Effector CD4-positive, alpha-beta T cell (primary cell): ENCODE measurements around the gene TM9SF1.
"Not testable (repeated sequence)": the region's sequence is repeated elsewhere in the genome, so short reads cannot be mapped to it uniquely, and the experiment has no call there.

ENCODE experiments used
- DNase-seq: peaks from one replicate; pipeline ENCODE4 v3.0.0-alpha.2; 2020

TM9SF1 gene

DNA sequence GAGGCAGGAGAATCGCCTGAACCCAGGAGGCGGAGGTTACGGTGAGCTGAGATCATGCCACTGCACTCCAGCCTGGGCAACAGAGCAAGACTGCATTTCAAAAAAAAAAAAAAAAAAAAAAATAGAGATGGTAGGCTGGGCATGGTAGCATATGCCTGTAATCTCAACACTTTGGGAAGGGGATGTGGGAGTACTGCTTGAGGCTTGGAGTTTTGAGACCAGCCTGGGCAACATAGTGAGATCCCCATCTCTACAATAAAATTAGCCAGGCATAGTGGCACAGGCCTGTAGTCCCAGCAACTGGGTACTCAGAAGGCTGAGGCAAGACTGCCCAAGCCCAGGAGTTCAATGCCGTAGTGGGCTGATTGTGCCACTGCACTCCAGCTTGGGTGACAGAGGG lies 27.7 kb upstream of the TM9SF1 start:
- DNase-seq = not testable (repeated sequence)

DNA sequence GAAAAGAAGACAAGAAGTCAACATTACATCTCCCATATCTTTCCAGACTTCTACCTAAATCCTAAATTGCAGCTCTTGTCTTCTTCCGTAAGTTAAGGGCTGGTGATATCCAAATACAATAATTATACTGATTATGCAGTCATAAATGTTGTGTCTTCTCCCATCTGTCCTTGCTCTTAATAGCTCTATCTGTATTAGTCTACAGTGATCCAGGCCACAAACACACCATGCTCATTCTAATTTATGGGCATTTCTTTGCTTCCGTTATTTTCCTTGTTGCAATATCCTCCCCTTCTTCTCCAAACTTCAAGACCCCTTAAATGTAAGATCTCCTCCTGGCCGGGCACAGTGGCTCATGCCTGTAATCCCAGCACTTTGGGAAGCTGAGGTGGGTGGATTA lies 24.3 kb upstream of the TM9SF1 start:
- no peak for DNase-seq

DNA sequence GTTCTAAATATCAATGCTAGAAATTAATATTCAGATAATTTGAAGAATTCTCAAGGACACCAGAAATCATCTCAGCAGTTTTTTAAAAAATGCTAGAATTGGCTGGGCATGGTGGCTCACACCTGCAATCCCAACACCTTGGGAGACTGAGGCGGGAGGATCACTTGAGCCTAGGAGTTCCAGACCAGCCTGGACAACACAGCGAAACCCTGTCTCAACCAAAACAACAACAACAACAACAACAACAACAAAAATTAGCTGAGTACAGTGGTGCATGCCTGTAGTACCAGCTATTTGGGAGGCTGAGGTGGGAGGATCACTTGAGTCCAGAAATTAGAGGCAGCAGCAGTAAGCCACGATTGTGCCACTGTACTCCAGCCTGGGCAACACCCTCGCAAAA lies 23.8 kb upstream of the TM9SF1 start:
- DNase-seq = no peak

DNA sequence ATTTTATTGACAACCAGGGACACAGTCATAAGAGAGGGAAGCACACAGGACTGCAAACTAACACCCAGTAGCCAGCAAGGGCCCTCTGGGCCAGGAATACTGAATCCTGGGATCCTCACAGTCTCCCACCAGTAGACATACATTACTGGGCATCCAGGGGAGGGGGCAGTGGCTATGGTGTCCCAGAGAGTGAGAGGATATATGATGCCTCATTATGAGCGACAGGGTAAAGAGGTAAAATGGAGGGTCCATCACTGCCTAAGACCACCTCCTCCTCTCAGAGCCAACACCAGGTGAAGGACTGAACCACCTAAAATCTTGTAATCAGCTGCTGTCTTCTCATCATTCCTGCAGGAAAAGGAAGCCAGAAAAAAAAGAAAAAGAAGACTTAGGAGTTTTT lies 21.6 kb upstream of the TM9SF1 start:
- not testable (repeated sequence) for DNase-seq

- DNase-seq = no peak
These were observed 21.1 kb upstream of the TM9SF1 start for GRCh38 chr14:24216345-24216699.

DNA sequence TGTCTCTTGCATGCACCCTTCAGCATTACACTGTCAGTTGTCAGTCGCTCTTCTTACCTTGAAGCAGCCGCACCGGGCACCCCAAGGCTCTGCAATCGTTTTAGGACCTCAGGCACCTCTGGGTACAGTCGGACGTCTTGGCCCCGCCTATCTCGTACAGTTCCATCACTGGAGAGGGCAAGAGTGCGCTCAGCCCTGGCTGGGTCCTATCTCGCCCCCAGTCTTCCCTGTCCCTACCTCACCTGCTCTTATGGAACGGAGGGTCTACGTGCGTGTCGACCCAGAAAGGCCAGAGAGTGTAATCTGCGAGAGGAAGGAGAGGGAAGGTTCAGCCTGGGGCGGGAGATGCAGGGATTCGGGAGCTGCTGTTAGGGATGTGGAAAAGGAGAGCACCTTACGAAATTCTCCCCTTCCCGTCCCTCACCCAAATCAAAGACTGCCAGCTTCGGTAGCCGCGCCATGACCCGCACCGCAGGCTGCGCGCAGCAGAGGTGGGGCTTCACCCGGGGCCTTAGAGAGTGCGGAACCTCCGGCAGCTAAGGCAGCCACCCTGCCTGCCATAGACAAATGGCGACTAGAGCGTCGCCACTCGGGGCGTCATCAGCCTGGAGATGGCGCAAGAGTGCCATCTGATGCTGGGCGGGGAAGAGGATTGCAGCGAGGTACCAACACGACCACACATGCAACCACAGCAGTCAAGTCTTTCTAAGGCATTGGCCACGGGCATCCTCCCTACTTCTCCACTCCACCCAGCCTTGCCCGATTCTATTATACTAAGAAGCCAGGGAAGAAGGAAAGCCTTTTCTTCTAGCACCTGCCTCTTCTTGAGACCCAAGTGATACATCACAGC lies 20.5 kb upstream of the TM9SF1 start, which contains the start of gene MDP1:
TSS of gene MDP1 (minus strand) at position 572 of the 850 bp plus-strand sequence. CDS start at position 461, 111 bp downstream.
- DNase-seq = peak; percentile 85

DNA sequence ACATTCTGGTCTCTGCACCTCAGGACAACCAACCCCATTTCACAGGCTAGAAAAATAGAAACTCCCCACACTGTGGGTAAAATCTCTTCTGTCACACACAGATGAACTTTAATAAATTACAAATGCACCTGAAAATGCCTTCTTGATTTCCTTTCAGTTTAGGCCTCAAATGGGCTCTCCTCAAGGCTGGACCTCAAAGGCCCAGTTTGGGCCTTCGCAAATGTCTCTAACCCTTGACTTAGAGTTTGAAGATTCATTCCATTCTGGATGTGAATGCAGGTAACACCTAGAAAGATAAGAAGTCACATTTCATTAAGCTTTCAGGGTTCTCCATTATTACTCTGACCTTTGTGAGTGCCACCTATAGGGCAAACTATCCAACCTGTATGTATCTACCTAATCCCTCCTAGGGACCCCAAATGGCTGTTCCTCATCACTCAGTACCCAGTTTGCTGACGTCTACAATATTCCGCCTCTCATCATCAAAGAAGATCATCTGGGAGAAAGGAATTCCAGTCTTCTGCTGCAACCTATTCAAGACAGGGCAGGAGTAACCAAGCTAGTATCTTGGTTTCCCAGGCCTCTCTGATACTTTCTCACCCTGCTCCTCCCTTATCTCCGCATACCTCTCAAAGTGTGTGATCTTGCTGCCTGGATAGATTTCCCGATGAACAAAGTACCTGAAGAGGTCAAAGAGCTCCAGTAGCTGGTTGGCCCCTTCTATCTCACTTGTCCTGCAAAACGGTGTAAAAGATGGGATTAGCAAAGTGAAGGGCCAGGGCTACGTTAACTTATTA lies 18.8 kb upstream of the TM9SF1 start:
- no peak for DNase-seq

GRCh38 chr14:24212924-24213865 lies 18.0 kb upstream of the TM9SF1 start, which contains the start of gene CHMP4A:
Gene CHMP4A, minus strand, starts transcription at chr14:24213488. Its CDS starts 49 bp downstream, at chr14:24213439.
- peak; percentile 97 for DNase-seq

DNA sequence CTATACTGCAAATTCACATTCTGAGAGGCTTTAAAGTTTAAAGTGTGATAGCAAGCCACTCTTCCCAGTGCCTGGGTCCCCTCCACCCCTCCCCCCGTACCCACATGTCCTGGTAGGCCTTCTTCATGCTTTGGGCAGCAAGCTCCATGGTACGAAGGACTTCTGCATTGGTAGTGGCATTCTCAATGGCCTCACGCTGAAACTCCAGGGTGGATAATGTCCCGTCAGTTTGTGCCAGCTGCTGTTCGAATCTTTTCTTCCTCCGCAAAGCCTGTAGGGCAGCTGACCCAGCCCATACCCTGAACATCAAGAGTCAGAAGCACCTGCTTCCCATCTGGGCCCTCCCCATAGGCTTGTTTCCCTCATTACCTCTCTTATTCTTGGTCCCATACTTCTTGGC lies 16.1 kb upstream of the TM9SF1 start:
- DNase-seq = no peak

GRCh38 chr14:24207625-24208024 lies 12.4 kb upstream of the TM9SF1 start:
- DNase-seq = no peak

DNA sequence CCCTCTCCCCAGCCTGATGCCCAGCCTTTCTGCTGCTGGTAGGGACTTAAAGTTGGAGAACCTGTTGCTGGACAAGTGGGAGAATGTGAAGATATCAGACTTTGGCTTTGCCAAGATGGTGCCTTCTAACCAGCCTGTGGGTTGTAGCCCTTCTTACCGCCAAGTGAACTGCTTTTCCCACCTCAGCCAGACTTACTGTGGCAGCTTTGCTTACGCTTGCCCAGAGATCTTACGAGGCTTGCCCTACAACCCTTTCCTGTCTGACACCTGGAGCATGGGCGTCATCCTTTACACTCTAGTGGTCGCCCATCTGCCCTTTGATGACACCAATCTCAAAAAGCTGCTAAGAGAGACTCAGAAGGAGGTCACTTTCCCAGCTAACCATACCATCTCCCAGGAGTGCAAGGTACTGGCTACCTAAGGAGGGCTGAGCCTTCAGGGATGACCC lies 11.9 kb upstream of the TM9SF1 start:
- DNase-seq = no peak

- no peak for DNase-seq
These were observed 11.2 kb upstream of the TM9SF1 start for GRCh38 chr14:24206260-24207103.

GRCh38 chr14:24204163-24205146 lies 9.2 kb upstream of the TM9SF1 start:
- DNase-seq = no peak

DNA sequence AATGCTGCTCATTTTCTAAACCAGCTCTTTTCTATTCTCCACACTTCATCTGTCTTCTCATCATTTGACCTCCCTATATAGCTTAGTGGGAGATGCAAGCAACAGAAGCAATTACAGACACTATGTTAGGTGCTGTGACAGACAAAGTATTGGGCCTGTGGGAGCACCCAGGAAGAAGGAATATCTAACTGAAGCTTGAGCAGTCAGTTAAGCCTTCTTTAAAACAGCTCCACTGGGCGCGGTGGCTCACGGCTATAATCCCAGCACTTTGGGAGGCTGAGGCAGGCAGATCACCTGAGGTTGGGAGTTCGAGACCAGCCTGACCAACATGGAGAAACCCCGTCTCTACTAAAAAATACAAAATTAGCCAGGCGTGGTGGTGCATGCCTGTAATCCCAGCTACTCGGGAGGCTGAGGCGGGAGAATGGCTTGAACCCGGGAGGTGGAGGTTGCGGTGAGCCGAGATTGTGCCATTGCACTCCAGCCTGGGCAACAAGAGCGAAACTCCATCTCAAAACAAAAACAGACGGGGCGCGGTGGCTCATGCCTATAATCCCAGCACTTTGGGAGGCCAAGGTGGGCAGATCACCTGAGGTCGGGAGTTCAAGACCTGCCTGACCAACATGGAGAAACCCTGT lies 8.1 kb upstream of the TM9SF1 start:
- not testable (repeated sequence) for DNase-seq

DNA sequence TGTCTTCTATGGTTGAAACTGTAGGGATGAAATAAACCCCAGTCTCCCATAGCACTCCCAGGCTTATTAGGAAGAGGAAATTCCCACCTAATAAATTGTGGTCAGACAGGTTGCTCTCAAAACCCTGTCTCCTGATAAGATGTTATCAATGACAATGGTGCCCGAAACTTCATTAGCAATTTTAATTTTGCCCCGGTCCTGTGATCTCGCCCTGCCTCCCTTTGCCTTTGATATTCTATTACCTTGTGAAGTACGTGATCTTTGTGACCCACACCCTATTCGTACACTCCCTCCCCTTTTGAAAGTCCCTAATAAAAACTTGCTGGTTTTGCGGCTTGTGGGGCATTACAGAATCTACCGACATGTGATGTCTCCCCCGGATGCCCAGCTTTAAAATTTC lies 7.3 kb upstream of the TM9SF1 start:
- DNase-seq = not testable (repeated sequence)

DNA sequence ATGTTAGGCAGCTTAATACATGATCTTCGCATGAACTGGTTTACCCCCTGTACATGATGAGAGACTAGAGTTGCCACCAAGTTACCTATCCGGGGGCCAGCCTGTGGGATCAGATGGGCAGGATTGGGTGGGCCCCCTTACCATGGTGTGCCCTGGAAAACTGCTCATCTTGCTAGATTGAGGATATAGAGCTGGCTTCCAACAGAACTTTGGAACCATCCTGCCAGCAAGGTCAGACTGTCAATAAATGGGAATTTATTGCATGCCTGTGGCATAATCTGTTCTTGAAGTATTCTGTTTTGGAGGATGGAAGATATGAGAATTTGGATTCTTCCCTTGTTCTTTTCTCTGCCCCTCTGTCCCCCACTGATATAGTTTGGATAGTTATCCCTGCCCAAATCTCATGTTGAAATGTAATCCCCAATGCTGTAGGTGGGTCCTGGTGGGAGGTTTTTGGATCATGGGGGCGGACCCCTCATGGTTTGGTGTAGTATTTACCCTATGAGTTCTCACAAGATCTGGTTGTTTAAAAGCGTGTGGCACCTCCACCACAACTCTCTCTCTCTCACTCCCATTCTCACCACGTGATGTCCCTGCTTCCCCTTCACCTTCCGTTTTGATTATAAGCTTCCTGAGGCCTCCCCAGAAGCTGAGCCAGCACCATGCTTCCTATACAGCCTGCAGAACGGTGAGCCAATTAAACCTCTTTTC lies 3.7 kb upstream of the TM9SF1 start:
- no peak for DNase-seq

DNA sequence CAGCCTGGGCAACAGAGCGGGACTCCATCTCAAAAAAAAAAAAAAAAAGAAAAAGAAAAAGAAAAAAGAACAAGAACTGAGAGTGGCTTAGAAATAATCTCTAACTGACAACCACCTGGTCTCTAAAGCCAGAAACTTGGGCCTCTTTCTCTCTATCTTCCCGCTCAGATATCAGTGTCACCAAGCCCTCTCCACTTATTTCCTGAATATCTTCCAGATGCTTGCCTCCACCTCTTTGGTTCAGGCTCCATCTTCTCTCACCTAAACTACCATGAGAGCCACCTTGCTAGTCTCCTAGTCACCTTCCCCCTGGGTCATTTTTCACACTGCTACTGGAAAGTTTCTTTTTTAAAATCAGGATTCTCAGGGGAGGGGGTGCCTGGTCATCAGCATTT lies 1.8 kb upstream of the TM9SF1 start:
- no peak for DNase-seq

- no peak for DNase-seq
These were observed 1.1 kb upstream of the TM9SF1 start for GRCh38 chr14:24196071-24197055.
